Esophagus (tissue), 2 donors: ENCODE measurements around the gene RELA. TPM values are rescaled to one million over a fixed set of nuclear protein-coding genes. Genes with fewer than 3 reads are reported as not detected.
A peak's percentile ranks its signal among the peaks of the same experiment; 100 is the strongest.
"Not testable (repeated sequence)": the region's sequence is repeated elsewhere in the genome, so short reads cannot be mapped to it uniquely, and the experiment has no call there.

Experiments used
- H3K27ac ChIP-seq, 2 donors: one replicate each; pipeline ENCODE4 v1.5.1; 2013; ENCODE audit warnings: low read depth in 2 of 2, mild to moderate bottlenecking in 2 of 2, inconsistent platforms in 1 of 2, low read length in 1 of 2, moderate library complexity in 1 of 2
- H3K27me3 ChIP-seq, 2 donors: one replicate each; pipeline ENCODE4 v1.6.1; 2013; ENCODE audit warnings: low read length in 2 of 2, control low read depth in 1 of 2, mild to moderate bottlenecking in 1 of 2; ENCODE audit not compliant: insufficient read depth in 2 of 2, control insufficient read depth in 1 of 2
- H3K36me3 ChIP-seq, 2 donors: one replicate each; pipeline ENCODE4 v1.6.1; 2013; ENCODE audit warnings: low read length in 1 of 2; ENCODE audit not compliant: control insufficient read depth in 2 of 2, insufficient read depth in 2 of 2
- H3K4me1 ChIP-seq, 2 donors: one replicate each; pipeline ENCODE4 v1.6.1; 2013; ENCODE audit warnings: low read length in 1 of 2; ENCODE audit not compliant: control insufficient read depth in 2 of 2, insufficient read depth in 2 of 2
- H3K4me3 ChIP-seq, 2 donors: one replicate each; pipeline ENCODE4 v1.5.1; 2013; ENCODE audit warnings: low read length in 2 of 2, mild to moderate bottlenecking in 2 of 2, low read depth in 1 of 2, moderate library complexity in 1 of 2
- H3K9me3 ChIP-seq, 2 donors: one replicate each; pipeline ENCODE4 v1.6.1; 2013; ENCODE audit warnings: mild to moderate bottlenecking in 2 of 2, low read depth in 1 of 2, low read length in 1 of 2, moderate library complexity in 1 of 2; ENCODE audit not compliant: control insufficient read depth in 2 of 2, insufficient read depth in 1 of 2
- WGBS, 2 donors: extraction: QIAGEN DNeasy Blood & Tissue Kit; methylation state at CpG; one replicate each; pipeline ENCODE4 v1.1.7; 2013; 5-methylcytosine and 5-hydroxymethylcytosine counted together
- polyA plus RNA-seq, 2 donors: library from polyadenylated mRNA; stranded (reverse); fragments of 200-250 nt; gene quantifications; one replicate each; pipeline ENCODE4 v1.2.3, GENCODE V29; 2013
- donor health status: healthy with polysubstance abuse.
- donor health status: Bipolar disorder and iron deficiency.

Gene RELA
- polyA plus RNA-seq: 10 to 100 TPM; 39.6 to 40.0 TPM

- H3K4me3 ChIP-seq: peak within 1 kb of the TSS; percentile 67 to 93
- peaks cover 21 to 22% of the 10 kb centered on the region in 2 donors for H3K36me3 ChIP-seq
- peak within 1 kb of the TSS; percentile 99 to 100 for H3K27ac ChIP-seq
- 0 to 1% methylated on average over 82 to 91 of the region's 91 CpGs for WGBS, 2 donors
- peaks cover 6% of the 10 kb centered on the region in 2 donors for H3K4me1 ChIP-seq
- no peaks in the 10 kb centered on the region for H3K27me3 ChIP-seq
- no peaks in the 10 kb centered on the region for H3K9me3 ChIP-seq
Observed at GRCh38 chr11:65662799-65663638, at the start of gene RELA. Gene RELA, minus strand, starts transcription at chr11:65662916. Its CDS starts 84 bp downstream, at chr11:65662832.

GRCh38 chr11:65711785-65712632 lies 49.3 kb upstream of the RELA start, which contains the start of gene KAT5:
Gene KAT5, plus strand, starts transcription at chr11:65712252. Its CDS starts 16 bp downstream, at chr11:65712268.
- H3K27me3 ChIP-seq: no peaks in the 10 kb centered on the region
- H3K9me3 ChIP-seq: no peaks in the 10 kb centered on the region
- peaks cover 10 to 28% of the 10 kb centered on the region in 2 donors for H3K36me3 ChIP-seq
- peaks cover 0 to 4% of the 10 kb centered on the region in 2 donors for H3K4me1 ChIP-seq
- WGBS, 2 donors: 0 to 1% methylated on average over 63 to 65 of the region's 65 CpGs
- peak within 1 kb of the TSS; percentile 70 to 88 for H3K4me3 ChIP-seq
- H3K27ac ChIP-seq: peak within 1 kb of the TSS; percentile 97 to 100

GRCh38 chr11:65710421-65710820 lies 47.7 kb upstream of the RELA start:
- 69 to 74% methylated on average over 3 of the region's 3 CpGs for WGBS, 2 donors
- Histone ChIP-seq H3K27ac (no peak overlapping the region), H3K27me3 (no peaks in the 10 kb centered on the region), H3K36me3 (peaks cover 6 to 19% of the 10 kb centered on the region in 2 donors), H3K9me3 (no peaks in the 10 kb centered on the region), H3K4me1 (peaks cover 0 to 4% of the 10 kb centered on the region in 2 donors), H3K4me3 (no peak overlapping the region)

- H3K27ac ChIP-seq: no peak overlapping the region
- H3K27me3 ChIP-seq: no peaks in the 10 kb centered on the region
- 62 to 63% methylated on average over 8 of the region's 8 CpGs for WGBS, 2 donors
- H3K4me1 ChIP-seq: peaks cover 0 to 3% of the 10 kb centered on the region in 2 donors
- H3K4me3 ChIP-seq: no peak overlapping the region
- no peaks in the 10 kb centered on the region for H3K9me3 ChIP-seq
- peaks cover 2 to 13% of the 10 kb centered on the region in 2 donors for H3K36me3 ChIP-seq
Observed at GRCh38 chr11:65709661-65710060, 46.9 kb upstream of the RELA start.

- no peak overlapping the region for H3K27ac ChIP-seq
- 77% methylated on average over 5 of the region's 5 CpGs for WGBS, 2 donors
- H3K4me3 ChIP-seq: no peak overlapping the region
Observed at GRCh38 chr11:65708451-65708850, 45.7 kb upstream of the RELA start.

DNA sequence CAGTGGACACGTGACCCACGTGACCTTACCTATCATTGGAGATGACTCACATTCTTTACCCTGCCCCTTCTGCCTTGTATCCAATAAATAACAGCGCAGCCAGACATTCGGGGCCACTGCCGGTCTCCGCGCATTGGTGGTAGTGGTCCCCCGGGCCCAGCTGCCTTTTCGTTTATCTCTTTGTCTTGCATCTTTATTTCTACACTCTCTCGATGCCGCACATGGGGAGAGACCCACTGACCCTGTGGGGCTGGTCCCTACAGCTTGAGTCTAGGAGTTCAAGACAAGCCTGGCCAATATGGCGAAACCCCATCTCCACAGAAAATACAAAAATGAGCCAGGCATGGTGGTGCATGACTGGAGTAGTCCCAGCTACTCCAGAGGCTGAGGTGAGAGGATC lies 44.3 kb upstream of the RELA start:
- not testable (repeated sequence) for H3K27me3 ChIP-seq, H3K27ac ChIP-seq, H3K4me3 ChIP-seq, H3K4me1 ChIP-seq, H3K36me3 ChIP-seq, H3K9me3 ChIP-seq
- WGBS, 2 donors: 89 to 95% methylated on average over 8 to 10 of the region's 12 CpGs

More at GRCh38 chr11:65708451-65708850, 45.7 kb upstream of the RELA start:
- Histone ChIP-seq H3K36me3 (peaks cover 0 to 3% of the 10 kb centered on the region in 2 donors), H3K4me1 (no peaks in the 10 kb centered on the region), H3K27me3 (no peaks in the 10 kb centered on the region), H3K9me3 (no peaks in the 10 kb centered on the region)

DNA sequence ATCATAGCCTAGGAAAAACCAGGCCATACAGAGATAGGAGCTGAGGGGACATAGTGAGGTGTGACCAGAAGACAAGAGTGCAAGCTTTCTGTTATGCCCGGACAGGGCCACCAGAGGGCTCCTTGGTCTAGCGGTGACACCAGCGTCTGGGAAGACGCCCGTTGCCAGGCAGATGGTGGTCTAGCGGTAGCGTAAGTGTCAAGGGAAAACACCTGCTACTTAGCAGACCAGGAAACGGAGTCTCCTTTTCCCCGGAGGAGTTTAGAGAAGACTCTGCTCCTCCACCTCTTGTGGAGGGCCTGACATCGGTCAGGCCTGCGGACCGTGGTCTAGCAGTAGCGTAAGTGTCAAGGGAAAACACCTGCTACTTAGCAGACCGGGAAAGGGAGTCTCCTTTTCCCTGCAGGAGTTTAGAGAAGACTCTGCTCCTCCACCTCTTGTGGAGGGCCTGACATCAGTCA lies 43.6 kb upstream of the RELA start:
- WGBS, 2 donors: 12 to 19% methylated on average over 14 of the region's 14 CpGs

DNA sequence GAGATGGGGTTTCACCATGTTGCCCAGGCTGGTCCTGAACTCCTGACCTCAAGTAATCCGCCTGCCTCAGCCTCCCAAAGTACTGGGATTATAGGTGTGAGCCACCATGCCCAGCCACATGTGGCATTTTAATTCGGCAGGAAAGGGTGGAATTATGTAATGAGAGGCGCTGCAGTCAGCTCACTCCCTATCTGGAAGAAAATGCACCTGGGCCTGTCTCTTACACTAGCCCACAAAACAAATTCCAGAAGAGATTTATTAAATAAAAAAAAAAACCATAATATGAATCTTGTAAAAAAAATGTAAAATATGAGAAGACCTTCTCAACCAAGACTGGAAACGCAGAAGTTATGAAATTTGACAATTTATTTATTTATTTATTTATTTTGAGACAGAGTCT lies 41.1 kb upstream of the RELA start:
- Histone ChIP-seq H3K36me3 (no peaks in the 10 kb centered on the region), H3K27me3 (no peaks in the 10 kb centered on the region), H3K9me3 (no peaks in the 10 kb centered on the region), H3K27ac (no peak overlapping the region), H3K4me1 (no peaks in the 10 kb centered on the region), H3K4me3 (no peak overlapping the region)
- WGBS, 2 donors: 65 to 69% methylated on average over 4 of the region's 4 CpGs

More for the DNA sequence above, 43.6 kb upstream of the RELA start:
- not testable (repeated sequence) for H3K9me3 ChIP-seq, H3K36me3 ChIP-seq, H3K4me1 ChIP-seq, H3K27me3 ChIP-seq, H3K4me3 ChIP-seq, H3K27ac ChIP-seq

GRCh38 chr11:65701686-65702085 lies 39.0 kb upstream of the RELA start:
- no peaks in the 10 kb centered on the region for H3K27me3 ChIP-seq
- no peaks in the 10 kb centered on the region for H3K9me3 ChIP-seq
- H3K4me1 ChIP-seq: peaks cover 0 to 2% of the 10 kb centered on the region in 2 donors
- H3K27ac ChIP-seq: no peak overlapping the region
- H3K4me3 ChIP-seq: no peak overlapping the region
- 77 to 85% methylated on average over 1 of the region's 1 CpG for WGBS, 2 donors
- no peaks in the 10 kb centered on the region for H3K36me3 ChIP-seq
